ENCODE measurements around the gene STAC2.

STAC2 gene

GRCh38 chr17:39229274-39229913, 3.6 kb upstream of the STAC2 start:
- DNase-seq (ENCODE audit: low read depth), result peak; percentile 91

GRCh38 chr17:39227364-39227919, 1.7 kb upstream of the STAC2 start:
- H3K4me3 ChIP-seq (ENCODE audit: low read depth, low read length), result no peak overlapping the region
- DNase-seq (ENCODE audit: low read depth), result no peak
- TF ChIP-seq POLR2A (IDR thresholded peaks at IDR 0.05; ENCODE audit: extremely low read depth, insufficient read length), result no peak
- no peak for TF ChIP-seq CTCF (IDR thresholded peaks at IDR 0.05; ENCODE audit: low read depth, low read length)

More at GRCh38 chr17:39229274-39229913, 3.6 kb upstream of the STAC2 start:
- H3K4me3 ChIP-seq (ENCODE audit: low read depth, low read length), result peak overlapping the region; percentile 3
- TF ChIP-seq MYC (IDR thresholded peaks at IDR 0.05; ENCODE audit: low read depth, low read length) (no peak), CTCF (IDR thresholded peaks at IDR 0.05; ENCODE audit: low read depth, low read length) (no peak), POLR2A (IDR thresholded peaks at IDR 0.05; ENCODE audit: extremely low read depth, insufficient read length) (no peak), MAX (IDR thresholded peaks at IDR 0.05; ENCODE audit: low read depth, low read length) (no peak)

- no peak for DNase-seq (ENCODE audit: low read depth)
- H3K4me3 ChIP-seq (ENCODE audit: low read depth, low read length), result no peak overlapping the region
- TF ChIP-seq MAX (IDR thresholded peaks at IDR 0.05; ENCODE audit: low read depth, low read length), result no peak
- no peak for TF ChIP-seq MYC (IDR thresholded peaks at IDR 0.05; ENCODE audit: low read depth, low read length)
- TF ChIP-seq POLR2A (IDR thresholded peaks at IDR 0.05; ENCODE audit: extremely low read depth, insufficient read length), result no peak
- TF ChIP-seq CTCF (IDR thresholded peaks at IDR 0.05; ENCODE audit: low read depth, low read length), result no peak
Measured at GRCh38 chr17:39225959-39226683, 376 bp upstream of the STAC2 start.

- no peak for TF ChIP-seq MAX (IDR thresholded peaks at IDR 0.05; ENCODE audit: low read depth, low read length)
- no peak for TF ChIP-seq POLR2A (IDR thresholded peaks at IDR 0.05; ENCODE audit: extremely low read depth, insufficient read length)
- no peak for DNase-seq (ENCODE audit: low read depth)
- no peak overlapping the region for H3K4me3 ChIP-seq (ENCODE audit: low read depth, low read length)
Measured at GRCh38 chr17:39224778-39225307, 902 bp downstream of the STAC2 start.

- H3K4me3 ChIP-seq (ENCODE audit: low read depth, low read length), result no peak overlapping the region
- TF ChIP-seq CTCF (IDR thresholded peaks at IDR 0.05; ENCODE audit: low read depth, low read length) (no peak), MAX (IDR thresholded peaks at IDR 0.05; ENCODE audit: low read depth, low read length) (no peak), MYC (IDR thresholded peaks at IDR 0.05; ENCODE audit: low read depth, low read length) (no peak), POLR2A (IDR thresholded peaks at IDR 0.05; ENCODE audit: extremely low read depth, insufficient read length) (no peak)
- no peak for DNase-seq (ENCODE audit: low read depth)
Measured at GRCh38 chr17:39223907-39224777, 1.6 kb downstream of the STAC2 start.
